Esophagus muscularis mucosa (tissue), 4 donors: Measurements from ENCODE around the gene RFX7. TPM values are rescaled to one million over a fixed set of nuclear protein-coding genes. Genes with fewer than 3 reads are reported as not detected.

Experiments used
- DNase-seq: peaks from one replicate; pipeline ENCODE4 v3.0.0-alpha.2; 2017; ENCODE audit errors: extremely low spot score
- H3K27ac ChIP-seq, 4 donors: fragments of 200-600 bp; sonication (generic); replicated peaks in 1 of 4; 1 replicate in 3 of 4; 2 replicates in 1 of 4; pipeline ENCODE4 v1.5.1; 2016 to 2019; ENCODE audit warnings: mild to moderate bottlenecking in 1 of 4
- H3K27me3 ChIP-seq, 4 donors: fragments of 200-600 bp; sonication (generic); one replicate each; pipeline versions ENCODE4 v1.5.1 to v1.6.0; 2016 to 2019
- H3K36me3 ChIP-seq, 4 donors: fragments of 200-600 bp; sonication (generic); one replicate each; pipeline ENCODE4 v1.5.1; 2016 to 2019
- H3K4me1 ChIP-seq, 4 donors: fragments of 200-600 bp; sonication (generic); one replicate each; pipeline ENCODE4 v1.5.1; 2016 to 2019
- H3K4me3 ChIP-seq, 4 donors: fragments of 200-600 bp; sonication (generic); 1 replicate in 2 of 4; 2 replicates in 2 of 4; pipeline ENCODE4 v1.5.1; 2016 to 2019; ENCODE audit warnings: mild to moderate bottlenecking in 4 of 4, moderate library complexity in 1 of 4
- H3K9me3 ChIP-seq, 4 donors: fragments of 200-600 bp; sonication (generic); 1 replicate in 3 of 4; 2 replicates in 1 of 4; pipeline ENCODE4 v1.5.1; 2016 to 2019
- EP300 ChIP-seq: sonication (generic); formaldehyde crosslinking; IDR thresholded peaks from one replicate; pipeline ENCODE4 v1.6.1; 2017; ENCODE audit warnings: antibody characterized with exemption
- POLR2A ChIP-seq: fragments of 450-650 bp; IDR thresholded peaks from one replicate; pipeline ENCODE4 v1.6.1; 2017; ENCODE audit warnings: antibody characterized with exemption, moderate library complexity, mild to moderate bottlenecking, low read depth
- POLR2AphosphoS5 ChIP-seq, 2 donors: sonication (generic); formaldehyde crosslinking; IDR thresholded peaks; one replicate each; pipeline ENCODE4 v1.6.1; 2017; ENCODE audit warnings: antibody characterized with exemption in 2 of 2
- WGBS: methylation state at CpG from one replicate; pipeline ENCODE4 v1.1.5; 2018; 5-methylcytosine and 5-hydroxymethylcytosine counted together
- intact Hi-C: fragments of 100-400 bp; cut with DNase I; formaldehyde crosslinking; loops from one replicate; pipeline ENCODE4 v1.15.1; 2023
- total RNA-seq, 4 donors: library from RNA; depleted of rRNA; stranded (reverse); fragments of >200 nt; gene quantifications; one replicate each; pipeline versions ENCODE4 v1.1.0 to v1.2.1, GENCODE V29; 2016
- TF ChIP-seq, protein P1 (sequence below), 3 experiments: fragments of 200-600 bp in 2 of 3; fragments of 450-650 bp in 1 of 3; sonication (generic) in 2 of 3; IDR thresholded peaks; one replicate each; pipeline ENCODE4 v1.5.1; 2017 to 2019; ENCODE audit warnings: antibody characterized with exemption in 3 of 3, mild to moderate bottlenecking in 2 of 3, moderate library complexity in 1 of 3

RFX7 gene
- total RNA-seq, 4 donors from 2014 or later: 5.4 to 8.3 (median 6.7) TPM

DNA sequence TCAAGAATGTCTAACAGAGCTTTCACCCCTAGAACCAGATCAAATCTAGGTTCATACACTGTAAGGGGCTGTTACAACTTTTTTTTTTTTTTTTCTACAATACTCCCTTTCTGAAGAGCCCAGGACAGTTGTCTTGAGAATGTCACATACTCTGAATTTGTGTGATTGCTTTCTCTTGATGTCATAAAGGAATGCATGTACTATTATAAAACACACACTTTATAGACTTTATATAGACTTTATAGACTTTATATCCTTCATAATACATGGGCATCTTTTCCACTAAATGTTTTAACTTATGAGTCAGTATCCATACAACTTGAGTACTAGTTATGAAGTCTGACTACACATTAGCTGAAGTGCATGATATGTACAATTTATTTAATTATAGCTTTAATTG is 26.3 kb downstream of the RFX7 start:
- Histone ChIP-seq H3K9me3 (peaks cover 0 to 5% (median 2%) of the 10 kb centered on the region in 4 donors), H3K27ac (no peak overlapping the region), H3K4me1 (no peaks in the 10 kb centered on the region), H3K36me3 (no peaks in the 10 kb centered on the region), H3K4me3 (no peak overlapping the region), H3K27me3 (no peaks in the 10 kb centered on the region)
- no peak for TF ChIP-seq EP300
- no peak for DNase-seq
- intact Hi-C loops: no loop called here

DNA sequence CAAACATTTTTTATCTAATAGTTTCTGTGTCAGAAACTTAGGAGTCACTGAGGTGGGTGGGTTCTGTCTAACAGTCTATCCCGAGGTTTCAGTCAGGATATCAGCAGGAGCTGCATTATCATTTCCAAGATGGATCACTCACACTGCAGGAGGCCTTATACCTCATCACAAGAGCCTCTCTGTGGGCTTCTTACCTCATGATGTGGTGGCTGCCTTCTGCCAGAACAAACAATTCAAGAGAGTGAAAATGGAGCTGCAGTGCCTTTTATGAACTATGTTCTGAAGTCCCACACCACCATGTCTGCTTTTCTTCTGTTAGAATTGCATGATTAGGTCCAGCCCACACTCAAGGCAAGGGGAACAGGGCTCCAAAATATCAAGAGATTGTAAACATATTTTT is 27.9 kb downstream of the RFX7 start:
- H3K27me3 ChIP-seq: no peaks in the 10 kb centered on the region
- H3K9me3 ChIP-seq: peaks cover 0 to 5% (median 0%) of the 10 kb centered on the region in 4 donors
- intact Hi-C loops: no loop called here
- H3K27ac ChIP-seq: no peak overlapping the region
- no peaks in the 10 kb centered on the region for H3K4me1 ChIP-seq
- TF ChIP-seq POLR2AphosphoS5 (IDR thresholded peaks at IDR 0.05) (no peak), EP300 (no peak), POLR2A (no peak)
- TF ChIP-seq, protein P1, sequence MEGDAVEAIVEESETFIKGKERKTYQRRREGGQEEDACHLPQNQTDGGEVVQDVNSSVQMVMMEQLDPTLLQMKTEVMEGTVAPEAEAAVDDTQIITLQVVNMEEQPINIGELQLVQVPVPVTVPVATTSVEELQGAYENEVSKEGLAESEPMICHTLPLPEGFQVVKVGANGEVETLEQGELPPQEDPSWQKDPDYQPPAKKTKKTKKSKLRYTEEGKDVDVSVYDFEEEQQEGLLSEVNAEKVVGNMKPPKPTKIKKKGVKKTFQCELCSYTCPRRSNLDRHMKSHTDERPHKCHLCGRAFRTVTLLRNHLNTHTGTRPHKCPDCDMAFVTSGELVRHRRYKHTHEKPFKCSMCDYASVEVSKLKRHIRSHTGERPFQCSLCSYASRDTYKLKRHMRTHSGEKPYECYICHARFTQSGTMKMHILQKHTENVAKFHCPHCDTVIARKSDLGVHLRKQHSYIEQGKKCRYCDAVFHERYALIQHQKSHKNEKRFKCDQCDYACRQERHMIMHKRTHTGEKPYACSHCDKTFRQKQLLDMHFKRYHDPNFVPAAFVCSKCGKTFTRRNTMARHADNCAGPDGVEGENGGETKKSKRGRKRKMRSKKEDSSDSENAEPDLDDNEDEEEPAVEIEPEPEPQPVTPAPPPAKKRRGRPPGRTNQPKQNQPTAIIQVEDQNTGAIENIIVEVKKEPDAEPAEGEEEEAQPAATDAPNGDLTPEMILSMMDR (IDR thresholded peaks at IDR 0.05): no peak
- WGBS: 56% methylated on average over 1 of the region's 1 CpG
- no peak overlapping the region for H3K4me3 ChIP-seq
- no peaks in the 10 kb centered on the region for H3K36me3 ChIP-seq
- DNase-seq: no peak

DNA sequence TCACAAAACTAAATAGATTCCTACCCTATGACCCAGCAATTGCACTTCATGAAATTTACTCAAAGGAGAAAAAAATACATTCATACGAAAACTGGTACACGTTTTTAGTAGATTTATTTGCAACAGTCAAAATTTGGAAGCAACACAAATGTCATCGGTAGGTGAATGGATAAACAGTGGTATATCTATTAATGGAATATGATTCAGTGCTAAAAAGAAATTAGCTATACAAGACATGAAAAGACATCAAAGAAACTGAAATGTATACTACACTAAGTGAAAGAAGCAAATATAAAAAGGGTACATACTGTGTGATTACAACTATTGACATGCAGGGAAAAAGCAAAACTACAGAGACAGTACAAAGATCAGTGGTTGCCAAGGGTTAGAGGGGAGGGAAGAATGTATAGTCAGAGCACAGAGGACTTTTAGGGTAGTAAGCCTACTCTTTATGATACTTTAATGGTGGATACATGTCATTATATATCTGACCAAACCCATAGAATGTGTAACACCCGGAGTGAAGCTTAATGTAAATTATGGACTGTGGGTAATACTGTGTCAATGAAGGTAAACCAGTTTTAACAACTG is 31.6 kb downstream of the RFX7 start:
- no peak for TF ChIP-seq POLR2AphosphoS5 (IDR thresholded peaks at IDR 0.05)
- no peak for TF ChIP-seq EP300
- TF ChIP-seq, protein P1 (IDR thresholded peaks at IDR 0.05): no peak
- TF ChIP-seq POLR2A: no peak
- 87% methylated on average over 4 of the region's 4 CpGs for WGBS
- no peaks in the 10 kb centered on the region for H3K27me3 ChIP-seq
- H3K36me3 ChIP-seq: no peaks in the 10 kb centered on the region
- peaks cover 0 to 5% (median 0%) of the 10 kb centered on the region in 4 donors for H3K9me3 ChIP-seq
- intact Hi-C loops: no loop called here
- DNase-seq: no peak
- H3K4me3 ChIP-seq: no peak overlapping the region
- H3K4me1 ChIP-seq: peaks cover 6 to 13% (median 8%) of the 10 kb centered on the region in 4 donors
- H3K27ac ChIP-seq: no peak overlapping the region

DNA sequence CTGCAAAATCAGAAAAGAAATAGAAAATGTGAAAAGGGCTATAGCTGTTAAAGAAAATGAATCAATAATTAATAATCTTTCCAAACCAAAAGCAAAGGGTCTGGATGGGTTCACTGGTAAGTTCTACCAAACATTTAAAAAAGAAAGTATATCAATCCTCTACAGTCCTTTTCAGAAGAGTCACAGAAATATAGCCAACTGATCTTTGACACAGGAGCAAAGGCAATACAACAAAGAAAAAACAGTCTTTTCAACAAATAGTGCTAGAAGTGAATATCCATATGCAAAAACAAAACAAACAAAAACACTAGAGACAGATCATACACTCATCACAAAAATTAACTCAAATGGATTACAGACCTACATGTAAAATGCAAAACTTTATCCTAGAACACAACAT is 32.6 kb downstream of the RFX7 start:
- no peak overlapping the region for H3K4me3 ChIP-seq
- no peaks in the 10 kb centered on the region for H3K27me3 ChIP-seq
- peaks cover 0 to 5% (median 0%) of the 10 kb centered on the region in 4 donors for H3K9me3 ChIP-seq
- intact Hi-C loops: no loop called here
- no peak for TF ChIP-seq POLR2A
- TF ChIP-seq POLR2AphosphoS5 (IDR thresholded peaks at IDR 0.05): no peak
- TF ChIP-seq EP300: no peak
- TF ChIP-seq, protein P1 (IDR thresholded peaks at IDR 0.05): no peak
- no peak overlapping the region for H3K27ac ChIP-seq
- H3K36me3 ChIP-seq: no peaks in the 10 kb centered on the region
- no peak for DNase-seq
- H3K4me1 ChIP-seq: peaks cover 6 to 13% (median 8%) of the 10 kb centered on the region in 4 donors

DNA sequence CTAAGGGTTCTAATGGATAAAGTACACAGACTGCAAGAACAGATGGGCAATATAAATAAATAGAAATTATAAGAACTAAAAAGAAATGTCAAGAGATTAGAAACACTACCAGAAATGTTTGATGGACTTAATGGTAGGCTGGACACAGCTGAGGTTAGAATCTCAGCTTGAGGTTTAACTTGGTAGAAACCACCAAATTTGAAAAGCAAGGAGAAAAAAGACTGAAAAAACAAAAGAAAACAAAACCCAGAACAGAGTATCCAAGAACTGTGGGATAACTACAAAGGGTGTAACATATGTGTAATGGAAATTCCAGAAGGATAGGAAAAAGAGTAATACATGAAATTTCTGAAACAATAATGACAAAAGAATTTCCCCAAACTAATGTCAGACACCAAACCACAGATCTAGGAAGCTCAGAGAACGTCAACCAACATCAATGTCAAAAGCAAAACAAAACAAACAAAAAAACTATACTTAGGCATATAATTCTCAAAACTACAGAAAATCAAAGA is 35.0 kb downstream of the RFX7 start:
- Histone ChIP-seq H3K9me3 (peaks cover 0 to 5% (median 0%) of the 10 kb centered on the region in 4 donors), H3K27me3 (no peaks in the 10 kb centered on the region), H3K27ac (no peak overlapping the region), H3K4me1 (peaks cover 13 to 20% (median 17%) of the 10 kb centered on the region in 4 donors), H3K4me3 (no peak overlapping the region), H3K36me3 (no peaks in the 10 kb centered on the region)
- intact Hi-C loops: no loop called here
- no peak for DNase-seq
- 83% methylated on average over 1 of the region's 1 CpG for WGBS
- no peak for TF ChIP-seq EP300
- TF ChIP-seq, protein P1 (IDR thresholded peaks at IDR 0.05): no peak
- TF ChIP-seq POLR2AphosphoS5 (IDR thresholded peaks at IDR 0.05): no peak
- no peak for TF ChIP-seq POLR2A
